WI38 (cell line): ENCODE measurements around the gene SLC8A2.
A peak's percentile ranks its signal among the peaks of the same experiment; 100 is the strongest.

Source experiments
- H3K4me3 ChIP-seq: 2 replicates; pipeline ENCODE4 v1.5.1; 2011; ENCODE audit warnings: low read depth, mild to moderate bottlenecking, control low read depth, low read length
- CTCF ChIP-seq: IDR thresholded peaks from 2 replicates; pipeline ENCODE4 v1.5.1; 2012; ENCODE audit warnings: low read depth, mild to moderate bottlenecking, control low read depth, low read length

SLC8A2 gene

GRCh38 chr19:47514151-47514868 is 42.6 kb upstream of the SLC8A2 start:
- TF ChIP-seq CTCF: no peak
- H3K4me3 ChIP-seq: peak overlapping the region; percentile 99

- no peak for TF ChIP-seq CTCF
- peak overlapping the region; percentile 99 for H3K4me3 ChIP-seq
Observed at GRCh38 chr19:47512948-47513319, 41.2 kb upstream of the SLC8A2 start.

- H3K4me3 ChIP-seq: peak overlapping the region; percentile 99
- TF ChIP-seq CTCF: no peak
Observed at GRCh38 chr19:47512183-47512947, 40.7 kb upstream of the SLC8A2 start.

GRCh38 chr19:47511681-47512080 is 40.0 kb upstream of the SLC8A2 start:
- TF ChIP-seq CTCF: no peak
- H3K4me3 ChIP-seq: no peak overlapping the region

- no peak overlapping the region for H3K4me3 ChIP-seq
- no peak for TF ChIP-seq CTCF
Observed at GRCh38 chr19:47511128-47511517, 39.4 kb upstream of the SLC8A2 start.

GRCh38 chr19:47510516-47511127 is 38.9 kb upstream of the SLC8A2 start:
- no peak overlapping the region for H3K4me3 ChIP-seq
- no peak for TF ChIP-seq CTCF

- H3K4me3 ChIP-seq: no peak overlapping the region
- TF ChIP-seq CTCF: no peak
Observed at GRCh38 chr19:47509973-47510372, 38.3 kb upstream of the SLC8A2 start.
